IMR-90 (cell line): Measurements from ENCODE around the gene P4HA1. TPM values are rescaled to one million over a fixed set of nuclear protein-coding genes. Genes with fewer than 3 reads are reported as not detected.
A peak's percentile ranks its signal among the peaks of the same experiment; 100 is the strongest.

Source experiments
- ATAC-seq: fragments of 200-7000 bp; cut with Tn5 transposase; 2 replicates; pipeline ENCODE4 v1.9.1; 2020; ENCODE audit warnings: low read depth, mild to moderate bottlenecking, moderate library complexity
- BruUV-seq: library from RNA; stranded (reverse); fragments of 400-500 nt; replicated peaks from 2 replicates; lab custom pipeline; 2021; lab: Mats Ljungman, UMichigan
- CTCF ChIA-PET: fragments of 300-600 bp; formaldehyde crosslinking; extraction: SDS; loops from one replicate; lab custom pipeline; 2021; ENCODE audit warnings: antibody characterized with exemption; lab: Yijun Ruan, JAX
- POLR2A ChIA-PET: fragments of 300-600 bp; sonication (Branson Sonifier 250); formaldehyde crosslinking; loops from one replicate; lab custom pipeline; 2022; ENCODE audit warnings: antibody characterized with exemption; ENCODE audit not compliant: unreplicated experiment; lab: Charles Lee
- DNase-seq: peaks from one replicate; pipeline ENCODE4 v3.0.0; 2013
- H2AFZ ChIP-seq: replicated peaks from 2 replicates; pipeline ENCODE3; 2013; ENCODE audit warnings: low read length, mild to moderate bottlenecking; ENCODE audit not compliant: poor library complexity
- H2AK5ac ChIP-seq: 2 replicates; pipeline ENCODE4 v1.6.1; 2013; ENCODE audit warnings: low read depth, low read length, inconsistent platforms
- H2AK9ac ChIP-seq: replicated peaks from 2 replicates; pipeline ENCODE3; 2013; ENCODE audit warnings: mild to moderate bottlenecking, low read depth, low read length, moderate library complexity; ENCODE audit not compliant: poor library complexity
- H2BK120ac ChIP-seq: 2 replicates; pipeline ENCODE4 v1.6.1; 2013; ENCODE audit warnings: low read depth, low read length, inconsistent platforms
- H2BK15ac ChIP-seq: 3 replicates; pipeline ENCODE4 v1.6.1; 2013; ENCODE audit warnings: low read depth, low read length, inconsistent platforms
- H2BK20ac ChIP-seq: 2 replicates; pipeline ENCODE4 v1.6.1; 2013; ENCODE audit warnings: low read depth, mild to moderate bottlenecking, inconsistent platforms, low read length, moderate library complexity
- H2BK5ac ChIP-seq: 2 replicates; pipeline ENCODE4 v1.6.1; 2013; ENCODE audit warnings: mild to moderate bottlenecking, low read depth, low read length, inconsistent platforms; ENCODE audit not compliant: poor library complexity, severe bottlenecking
- H3K14ac ChIP-seq: replicated peaks from 2 replicates; pipeline ENCODE4 v1.6.1; 2013; ENCODE audit warnings: low read depth, low read length, inconsistent platforms
- H3K18ac ChIP-seq: 2 replicates; pipeline ENCODE4 v1.6.1; 2013; ENCODE audit warnings: low read depth, low read length, control low read depth
- H3K23ac ChIP-seq: 2 replicates; pipeline ENCODE4 v1.6.1; 2013; ENCODE audit warnings: low read depth, low read length, inconsistent platforms
- H3K27ac ChIP-seq: 2 replicates; pipeline ENCODE4 v1.5.1; 2013; ENCODE audit warnings: mild to moderate bottlenecking, control low read depth, low read length; ENCODE audit not compliant: insufficient read depth
- H3K27me3 ChIP-seq: 2 replicates; pipeline ENCODE4 v1.6.1; 2013; ENCODE audit warnings: low read length; ENCODE audit not compliant: control insufficient read depth, insufficient read depth
- H3K36me3 ChIP-seq: 2 replicates; pipeline ENCODE4 v1.6.1; 2013; ENCODE audit warnings: low read length, mixed read lengths; ENCODE audit not compliant: control insufficient read depth, insufficient read depth
- H3K4ac ChIP-seq: 2 replicates; pipeline ENCODE4 v1.6.1; 2013; ENCODE audit warnings: low read depth, low read length, inconsistent platforms
- H3K4me1 ChIP-seq: 2 replicates; pipeline ENCODE4 v1.6.1; 2013; ENCODE audit warnings: low read length, mixed read lengths; ENCODE audit not compliant: control insufficient read depth, insufficient read depth
- H3K4me2 ChIP-seq: 2 replicates; pipeline ENCODE4 v1.6.1; 2013; ENCODE audit warnings: low read depth, mild to moderate bottlenecking, control low read depth, low read length, moderate library complexity
- H3K4me3 ChIP-seq: 2 replicates; pipeline ENCODE4 v1.5.1; 2013; ENCODE audit warnings: low read depth, mild to moderate bottlenecking, control low read depth, low read length, moderate library complexity; ENCODE audit not compliant: insufficient read depth
- H3K56ac ChIP-seq: 2 replicates; pipeline ENCODE4 v1.6.1; 2013; ENCODE audit warnings: low read length, inconsistent platforms; ENCODE audit not compliant: insufficient read depth; ENCODE audit errors: extremely low read depth
- H3K79me1 ChIP-seq, 2 experiments: 2 replicates each; pipeline ENCODE4 v1.6.1; 2013; ENCODE audit warnings: low read length in 2 of 2, inconsistent platforms in 1 of 2, low read depth in 1 of 2
- H3K9ac ChIP-seq: 2 replicates; pipeline ENCODE4 v1.6.1; 2013; ENCODE audit warnings: low read depth, low read length, control low read depth
- H3K9me1 ChIP-seq: 2 replicates; pipeline ENCODE4 v1.6.1; 2013; ENCODE audit warnings: low read length, inconsistent platforms; ENCODE audit not compliant: insufficient read depth
- H3K9me3 ChIP-seq: 2 replicates; pipeline ENCODE4 v1.6.1; 2013; ENCODE audit warnings: low read length; ENCODE audit not compliant: control insufficient read depth, insufficient read depth
- H4K20me1 ChIP-seq: 2 replicates; pipeline ENCODE4 v1.6.1; 2013; ENCODE audit warnings: low read length, inconsistent platforms; ENCODE audit not compliant: insufficient read depth
- H4K5ac ChIP-seq: 2 replicates; pipeline ENCODE4 v1.6.1; 2013; ENCODE audit warnings: mild to moderate bottlenecking, low read depth, low read length, control low read depth
- H4K8ac ChIP-seq, 2 experiments: 2 replicates each; pipeline ENCODE4 v1.6.1; 2013; ENCODE audit warnings: low read depth in 2 of 2, low read length in 2 of 2, control low read depth in 1 of 2, inconsistent platforms in 1 of 2
- H4K91ac ChIP-seq: 2 replicates; pipeline ENCODE4 v1.6.1; 2013; ENCODE audit warnings: low read depth, low read length, inconsistent platforms; ENCODE audit not compliant: insufficient read depth
- BHLHE40 ChIP-seq: fragments of 150-350 bp; IDR thresholded peaks from 2 replicates; pipeline ENCODE4 v1.6.1; 2016; ENCODE audit warnings: mild to moderate bottlenecking, low read depth, low read length
- CHD1 ChIP-seq: IDR thresholded peaks from 2 replicates; pipeline ENCODE4 v1.6.1; 2012; ENCODE audit warnings: low read depth, low read length, improper control_type of control experiment
- CTCF ChIP-seq: conservative IDR thresholded peaks from 2 replicates; pipeline ENCODE4 v1.5.1; 2012; ENCODE audit warnings: mild to moderate bottlenecking, low read depth, low read length, improper control_type of control experiment
- FOS ChIP-seq: fragments of 150-350 bp; IDR thresholded peaks from 2 replicates; pipeline ENCODE4 v1.6.1; 2016; ENCODE audit warnings: low read depth, low read length
- MAZ ChIP-seq: IDR thresholded peaks from 2 replicates; pipeline ENCODE4 v1.6.1; 2012; ENCODE audit warnings: low read depth, mild to moderate bottlenecking, low read length, improper control_type of control experiment, moderate library complexity, borderline replicate concordance
- NFE2L2 ChIP-seq: fragments of 150-350 bp; IDR thresholded peaks from 2 replicates; pipeline ENCODE4 v1.6.1; 2016; ENCODE audit warnings: low read depth, mild to moderate bottlenecking, low read length
- POLR2A ChIP-seq: IDR thresholded peaks from 2 replicates; pipeline ENCODE4 v1.6.1; 2012; ENCODE audit warnings: mild to moderate bottlenecking, low read depth, low read length
- RAD21 ChIP-seq: IDR thresholded peaks from 2 replicates; pipeline ENCODE4 v1.6.1; 2012; ENCODE audit warnings: low read length, improper control_type of control experiment
- RCOR1 ChIP-seq: IDR thresholded peaks from 2 replicates; pipeline ENCODE4 v1.6.1; 2012; ENCODE audit warnings: mild to moderate bottlenecking, low read length, improper control_type of control experiment; ENCODE audit not compliant: insufficient replicate concordance
- RFX5 ChIP-seq: IDR thresholded peaks from 2 replicates; pipeline ENCODE4 v1.8.0; 2012; ENCODE audit warnings: low read depth, mild to moderate bottlenecking, low read length, moderate library complexity
- WGBS, 2 experiments: methylation state at CpG; one replicate each; pipeline versions ENCODE4 v1.1.5 to v1.1.7; 2013; ENCODE audit warnings: missing lambda C conversion rate in 2 of 2; ENCODE audit not compliant: insufficient read length in 1 of 2; ENCODE audit errors: extremely low coverage in 2 of 2; 5-methylcytosine and 5-hydroxymethylcytosine counted together
- dilution Hi-C: fragments of 300-500 bp; cut with HindIII; formaldehyde crosslinking; loops from one replicate; pipeline ENCODE4 v1.14.3; 2018; ENCODE audit warnings: low sequenced_read_pairs; ENCODE audit not compliant: unreplicated experiment
- in situ Hi-C: fragments of 300-500 bp; cut with MboI; formaldehyde crosslinking; loops from 3 replicates; pipeline ENCODE4 v1.14.3; 2019; ENCODE audit warnings: low sequenced_read_pairs, inconsistent platforms, mixed read lengths
- intact Hi-C: fragments of 100-400 bp; cut with micrococcal nuclease; formaldehyde crosslinking; loops from 2 replicates; pipeline ENCODE4 v1.10.0; 2022
- polyA plus RNA-seq, 3 experiments: library from polyadenylated mRNA; depleted of rRNA; stranded (reverse); fragments of >200 nt; gene quantifications; 2 replicates each; pipeline ENCODE4 v1.2.3, GENCODE V29; 2012; ENCODE audit warnings: low replicate concordance in 1 of 3
- total RNA-seq: library from RNA; depleted of rRNA; stranded (reverse); fragments of >200 nt; gene quantifications from 2 replicates; pipeline ENCODE4 v1.2.3, GENCODE V29; 2012
- TF ChIP-seq, protein P1 (sequence below): fragments of 150-350 bp; IDR thresholded peaks from 2 replicates; pipeline ENCODE4 v1.6.1; 2016; ENCODE audit warnings: low read depth, mild to moderate bottlenecking, low read length, moderate library complexity, borderline replicate concordance
- TF ChIP-seq, protein P2 (sequence below): fragments of 150-350 bp; IDR thresholded peaks from 2 replicates; pipeline ENCODE4 v1.6.1; 2017; ENCODE audit warnings: mild to moderate bottlenecking, antibody characterized with exemption, low read length, low read depth

Gene P4HA1
- total and polyA plus RNA-seq, 2 of the 4 experiments (the other 2 are of a cell fraction): 178 to 241 TPM

- TF ChIP-seq MAZ (peak; percentile 44; the same call in 1 of the 2 replicates), CHD1 (no peak)
These were observed 1.1 kb downstream of the P4HA1 start (continued) for GRCh38 chr10:73095481-73096021.

- WGBS, 2 experiments: no CpG with 5 or more reads among the region's 5 CpGs
- Histone ChIP-seq H3K9me3 (no peaks in the 10 kb centered on the region), H2BK20ac (no peak overlapping the region), H3K4ac (peak overlapping the region; percentile 24; the same call in 1 of the 2 replicates), H2BK5ac (peak overlapping the region; percentile 87), H4K8ac (peak overlapping the region; percentile 70 to 90; a peak in 2 of 4 replicates), H3K9me1 (no peaks in the 10 kb centered on the region; the same call in 1 of the 2 replicates), H2AK5ac (no peak overlapping the region), H3K56ac (peak overlapping the region; percentile 98), H3K9ac (peak overlapping the region; percentile 91), H3K4me2 (peak overlapping the region; percentile 92), H4K5ac (peak overlapping the region; percentile 32; the same call in 1 of the 2 replicates), H2BK15ac (no peak overlapping the region), H3K27ac (peak overlapping the region; percentile 91; the same call in 1 of the 2 replicates), H3K27me3 (no peaks in the 10 kb centered on the region), H3K14ac (peak overlapping the region; percentile 92; the same call in 1 of the 2 replicates), H3K4me3 (peak overlapping the region; percentile 71), H4K20me1 (peaks cover 35% of the 10 kb centered on the region), H2AK9ac (no peak overlapping the region), H3K18ac (peak overlapping the region; percentile 46; the same call in 1 of the 2 replicates), H4K91ac (no peak overlapping the region), H3K23ac (peak overlapping the region; percentile 62; the same call in 1 of the 2 replicates), H2AFZ (no peak overlapping the region), H3K4me1 (peaks cover 3% of the 10 kb centered on the region; the same call in 1 of the 2 replicates), H3K36me3 (peaks cover 2% of the 10 kb centered on the region), H2BK120ac (no peak overlapping the region), H3K79me1 (peaks cover 0 to 16% of the 10 kb centered on the region in 2 experiments; a peak in 2 of 4 replicates)
- ChIA-PET POLR2A (interaction anchor here (0.5 to 0.6 kb wide), 5 partner anchors 15 to 275 kb away, joined by 4 to 18 read pairs (median 5); no protein-coding TSS in a partner anchor), CTCF (interaction anchor here (0.6 to 1.4 kb wide), 3 partner anchors 9 to 1466 kb away, joined by 3 to 6 read pairs (median 4); no protein-coding TSS in a partner anchor)
- DNase-seq (no peak), ATAC-seq (no peak)
- BruUV-seq: no TSS peak
- in situ Hi-C loops (no loop called here), dilution Hi-C loops (no loop called here), intact Hi-C loops (no loop called here)
- TF ChIP-seq, protein P1, sequence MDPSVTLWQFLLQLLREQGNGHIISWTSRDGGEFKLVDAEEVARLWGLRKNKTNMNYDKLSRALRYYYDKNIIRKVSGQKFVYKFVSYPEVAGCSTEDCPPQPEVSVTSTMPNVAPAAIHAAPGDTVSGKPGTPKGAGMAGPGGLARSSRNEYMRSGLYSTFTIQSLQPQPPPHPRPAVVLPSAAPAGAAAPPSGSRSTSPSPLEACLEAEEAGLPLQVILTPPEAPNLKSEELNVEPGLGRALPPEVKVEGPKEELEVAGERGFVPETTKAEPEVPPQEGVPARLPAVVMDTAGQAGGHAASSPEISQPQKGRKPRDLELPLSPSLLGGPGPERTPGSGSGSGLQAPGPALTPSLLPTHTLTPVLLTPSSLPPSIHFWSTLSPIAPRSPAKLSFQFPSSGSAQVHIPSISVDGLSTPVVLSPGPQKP: no peak
- TF ChIP-seq POLR2A (no peak), RCOR1 (no peak), RFX5 (no peak), BHLHE40 (no peak), NFE2L2 (no peak), MAZ (no peak), FOS (no peak), CTCF (no peak), RAD21 (no peak)
- TF ChIP-seq, protein P2, sequence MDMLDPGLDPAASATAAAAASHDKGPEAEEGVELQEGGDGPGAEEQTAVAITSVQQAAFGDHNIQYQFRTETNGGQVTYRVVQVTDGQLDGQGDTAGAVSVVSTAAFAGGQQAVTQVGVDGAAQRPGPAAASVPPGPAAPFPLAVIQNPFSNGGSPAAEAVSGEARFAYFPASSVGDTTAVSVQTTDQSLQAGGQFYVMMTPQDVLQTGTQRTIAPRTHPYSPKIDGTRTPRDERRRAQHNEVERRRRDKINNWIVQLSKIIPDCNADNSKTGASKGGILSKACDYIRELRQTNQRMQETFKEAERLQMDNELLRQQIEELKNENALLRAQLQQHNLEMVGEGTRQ: no peak
These were observed 1.6 kb downstream of the P4HA1 start for GRCh38 chr10:73094986-73095480.
